Measurements from ENCODE around the gene FKBP1C. TPM values are rescaled to one million over a fixed set of nuclear protein-coding genes. Genes with fewer than 3 reads are reported as not detected.

FKBP1C gene
- polyA plus RNA-seq, 1 donor (not counting 4 experiments of a cell fraction or from before 2014, with no cell fraction given), result 4.6 TPM

DNA sequence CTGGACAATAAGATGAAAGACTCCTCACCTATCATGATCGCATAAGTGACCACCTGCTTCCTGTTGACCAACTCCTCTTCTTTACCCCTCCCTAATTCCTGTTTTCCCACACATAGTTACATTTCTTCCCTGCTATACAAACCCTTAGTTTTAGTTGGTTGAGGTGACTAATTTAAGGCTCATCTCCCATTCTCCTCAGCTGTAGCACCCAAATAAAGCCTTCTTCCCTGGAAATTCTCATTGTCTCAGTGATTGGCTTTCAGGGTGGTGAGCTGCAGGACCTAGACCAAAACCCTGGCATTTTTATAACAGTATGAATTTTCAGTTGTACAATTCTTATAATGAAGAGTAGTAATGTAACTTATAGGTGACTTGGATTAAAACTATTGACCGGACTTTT is 2.1 kb downstream of the FKBP1C start:
- no peak overlapping the region for H3K9ac ChIP-seq (ENCODE audit: control insufficient read depth, extremely low read depth, insufficient read depth, low read length)
- no peaks in the 10 kb centered on the region for H3K79me2 ChIP-seq (ENCODE audit: control insufficient read depth, insufficient read depth, low read length)
- no peaks in the 10 kb centered on the region for H3K4me1 ChIP-seq (ENCODE audit: control insufficient read depth, extremely low read depth, insufficient read depth, low read length)
- H3K9me1 ChIP-seq (ENCODE audit: control insufficient read depth, extremely low read depth, insufficient read depth, low read length), result no peaks in the 10 kb centered on the region
- no peak overlapping the region for H3K4me2 ChIP-seq (ENCODE audit: control insufficient read depth, extremely low read depth, insufficient read depth, low read depth, low read length)
- no peak overlapping the region for H3K27ac ChIP-seq (ENCODE audit: control insufficient read depth, insufficient read depth, low read length)
- FAIRE-seq (no peak), DNase-seq (ENCODE audit: low read depth, low spot score) (no peak)
- no peak overlapping the region for H3K4me3 ChIP-seq (ENCODE audit: control insufficient read depth in 2 of 3, extremely low read depth in 1 of 3, insufficient read depth in 2 of 3, low read depth in 1 of 3, low read length in 3 of 3)
- no peaks in the 10 kb centered on the region for H3K9me3 ChIP-seq (ENCODE audit: control insufficient read depth, low read depth, low read length)
- no peaks in the 10 kb centered on the region for H3K36me3 ChIP-seq (ENCODE audit: control insufficient read depth in 2 of 2, extremely low read depth in 1 of 2, insufficient read depth in 2 of 2, low read length in 2 of 2)
- dilution Hi-C loops (cut with MboI; ENCODE audit: extremely low pct_ligation_motif_present, low sequenced_read_pairs), result no loop called here
- H4K20me1 ChIP-seq (ENCODE audit: control insufficient read depth, extremely low read depth, insufficient read depth, low read length), result no peaks in the 10 kb centered on the region
- H2AFZ ChIP-seq (ENCODE audit: control insufficient read depth, low read length), result no peak overlapping the region
- TF ChIP-seq EZH2 (IDR thresholded peaks at IDR 0.05; ENCODE audit: low read length), result no peak
- TF ChIP-seq, protein P1, sequence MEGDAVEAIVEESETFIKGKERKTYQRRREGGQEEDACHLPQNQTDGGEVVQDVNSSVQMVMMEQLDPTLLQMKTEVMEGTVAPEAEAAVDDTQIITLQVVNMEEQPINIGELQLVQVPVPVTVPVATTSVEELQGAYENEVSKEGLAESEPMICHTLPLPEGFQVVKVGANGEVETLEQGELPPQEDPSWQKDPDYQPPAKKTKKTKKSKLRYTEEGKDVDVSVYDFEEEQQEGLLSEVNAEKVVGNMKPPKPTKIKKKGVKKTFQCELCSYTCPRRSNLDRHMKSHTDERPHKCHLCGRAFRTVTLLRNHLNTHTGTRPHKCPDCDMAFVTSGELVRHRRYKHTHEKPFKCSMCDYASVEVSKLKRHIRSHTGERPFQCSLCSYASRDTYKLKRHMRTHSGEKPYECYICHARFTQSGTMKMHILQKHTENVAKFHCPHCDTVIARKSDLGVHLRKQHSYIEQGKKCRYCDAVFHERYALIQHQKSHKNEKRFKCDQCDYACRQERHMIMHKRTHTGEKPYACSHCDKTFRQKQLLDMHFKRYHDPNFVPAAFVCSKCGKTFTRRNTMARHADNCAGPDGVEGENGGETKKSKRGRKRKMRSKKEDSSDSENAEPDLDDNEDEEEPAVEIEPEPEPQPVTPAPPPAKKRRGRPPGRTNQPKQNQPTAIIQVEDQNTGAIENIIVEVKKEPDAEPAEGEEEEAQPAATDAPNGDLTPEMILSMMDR (optimal IDR thresholded peaks at IDR 0.05 in 1 of 3, IDR thresholded peaks at IDR 0.05 in 1 of 3, conservative IDR thresholded peaks at IDR 0.05 in 1 of 3; ENCODE audit: extremely low read depth in 1 of 3, insufficient read depth in 2 of 3, low read length in 3 of 3), result no peak
- no peaks in the 10 kb centered on the region for H3K27me3 ChIP-seq (ENCODE audit: control insufficient read depth, extremely low read depth, insufficient read depth, low read length)

DNA sequence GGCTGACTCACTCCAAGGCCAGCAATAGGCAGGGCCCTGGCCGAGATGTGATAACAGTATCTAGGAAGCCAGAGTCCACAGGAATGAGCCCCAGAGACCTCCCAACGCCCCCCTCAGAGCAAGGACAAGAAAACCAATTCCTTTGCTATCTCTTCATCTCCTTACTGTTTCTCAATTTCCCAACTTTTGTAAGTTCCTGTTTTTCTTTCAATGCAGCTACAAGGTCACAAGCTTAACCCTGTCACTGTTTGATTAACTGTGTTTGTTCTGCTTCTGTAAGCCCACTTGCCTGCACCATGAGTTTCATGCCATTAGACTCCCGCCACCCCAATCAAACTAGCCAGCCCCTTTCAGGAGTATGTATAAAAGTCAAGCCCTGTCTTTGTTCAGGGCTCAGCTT is 3.5 kb downstream of the FKBP1C start:
- DNase-seq (ENCODE audit: low read depth, low spot score) (no peak), FAIRE-seq (no peak)
- Histone ChIP-seq H3K27ac (ENCODE audit: control insufficient read depth, insufficient read depth, low read length) (no peak overlapping the region), H3K36me3 (ENCODE audit: control insufficient read depth in 2 of 2, extremely low read depth in 1 of 2, insufficient read depth in 2 of 2, low read length in 2 of 2) (no peaks in the 10 kb centered on the region), H3K27me3 (ENCODE audit: control insufficient read depth, extremely low read depth, insufficient read depth, low read length) (no peaks in the 10 kb centered on the region), H3K4me3 (ENCODE audit: control insufficient read depth in 2 of 3, extremely low read depth in 1 of 3, insufficient read depth in 2 of 3, low read depth in 1 of 3, low read length in 3 of 3) (no peak overlapping the region), H2AFZ (ENCODE audit: control insufficient read depth, low read length) (no peak overlapping the region), H3K9ac (ENCODE audit: control insufficient read depth, extremely low read depth, insufficient read depth, low read length) (no peak overlapping the region), H3K9me1 (ENCODE audit: control insufficient read depth, extremely low read depth, insufficient read depth, low read length) (no peaks in the 10 kb centered on the region), H3K79me2 (ENCODE audit: control insufficient read depth, insufficient read depth, low read length) (no peaks in the 10 kb centered on the region), H3K4me2 (ENCODE audit: control insufficient read depth, extremely low read depth, insufficient read depth, low read depth, low read length) (no peak overlapping the region), H3K9me3 (ENCODE audit: control insufficient read depth, low read depth, low read length) (no peaks in the 10 kb centered on the region), H4K20me1 (ENCODE audit: control insufficient read depth, extremely low read depth, insufficient read depth, low read length) (no peaks in the 10 kb centered on the region), H3K4me1 (ENCODE audit: control insufficient read depth, extremely low read depth, insufficient read depth, low read length) (no peaks in the 10 kb centered on the region)
- TF ChIP-seq, protein P1 (optimal IDR thresholded peaks at IDR 0.05 in 1 of 3, IDR thresholded peaks at IDR 0.05 in 1 of 3, conservative IDR thresholded peaks at IDR 0.05 in 1 of 3; ENCODE audit: extremely low read depth in 1 of 3, insufficient read depth in 2 of 3, low read length in 3 of 3), result no peak
- TF ChIP-seq EZH2 (IDR thresholded peaks at IDR 0.05; ENCODE audit: low read length), result no peak
- dilution Hi-C loops (cut with MboI; ENCODE audit: extremely low pct_ligation_motif_present, low sequenced_read_pairs), result no loop called here

Measured in keratinocyte (primary cell).